GM19099 (cell line): ENCODE measurements around the gene PSD4.

ENCODE experiments used
- POLR2A ChIP-seq: IDR thresholded peaks from 3 replicates; pipeline ENCODE4 v1.6.1; 2011; ENCODE audit warnings: low read depth; ENCODE audit not compliant: insufficient read length; ENCODE audit errors: extremely low read depth

Gene PSD4

DNA sequence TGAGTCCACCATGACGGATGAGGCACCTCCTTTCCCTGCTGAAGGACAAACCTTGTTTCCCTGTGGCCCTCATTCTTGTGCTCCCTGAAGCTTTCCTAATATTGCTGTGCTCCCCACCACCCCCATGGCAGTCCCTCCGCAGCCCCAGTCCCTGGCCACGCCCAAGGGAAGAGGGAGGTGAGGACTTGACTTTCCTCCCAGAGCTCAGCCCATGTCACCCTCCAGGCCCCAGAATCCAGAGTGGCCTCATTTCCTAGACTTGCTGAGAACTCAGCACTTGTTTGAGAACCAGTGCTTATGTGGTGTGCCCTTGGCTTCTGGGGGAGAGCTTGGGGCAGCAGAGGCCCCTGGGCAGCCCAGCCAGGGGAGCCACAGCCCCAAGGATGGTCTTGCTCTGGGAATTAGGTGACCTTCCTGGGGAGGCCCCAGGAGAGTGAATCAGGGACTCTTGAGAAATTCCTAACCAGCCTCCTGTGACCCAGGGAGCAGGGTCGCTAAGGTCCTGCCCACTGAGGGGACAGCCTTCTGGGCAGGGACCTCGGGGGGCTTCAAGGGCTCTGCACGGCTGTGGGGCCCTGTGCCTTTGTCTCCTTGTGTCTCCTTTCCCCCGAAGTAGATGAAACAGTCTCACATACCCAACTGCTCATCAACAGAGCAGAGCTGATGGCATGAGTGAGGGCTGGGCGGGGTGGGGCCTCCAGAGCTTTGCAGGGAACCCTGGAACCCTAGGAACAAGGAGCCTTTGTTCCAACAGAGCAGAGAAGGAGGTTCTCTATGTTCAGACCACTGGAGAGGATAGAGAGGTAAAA, 27.9 kb downstream of the PSD4 start:
- TF ChIP-seq POLR2A: no peak

- TF ChIP-seq POLR2A: no peak
Observed at GRCh38 chr2:113202305-113203216, 28.8 kb downstream of the PSD4 start.

DNA sequence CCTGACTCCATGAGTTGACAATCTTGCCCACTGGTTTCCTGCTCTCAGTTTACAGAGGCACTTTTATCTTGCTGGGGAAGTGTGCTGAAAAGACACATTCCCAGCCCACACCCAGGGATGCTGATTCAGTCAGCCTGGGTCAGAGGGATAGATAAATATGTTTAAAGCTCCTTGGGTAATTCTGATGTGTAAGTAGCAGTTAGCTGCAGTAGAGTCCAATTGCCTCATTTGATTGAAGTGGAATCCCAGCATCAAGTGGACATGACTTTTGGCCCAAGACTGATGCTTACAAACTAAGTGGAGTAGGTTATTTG, 29.4 kb downstream of the PSD4 start:
- TF ChIP-seq POLR2A: no peak

DNA sequence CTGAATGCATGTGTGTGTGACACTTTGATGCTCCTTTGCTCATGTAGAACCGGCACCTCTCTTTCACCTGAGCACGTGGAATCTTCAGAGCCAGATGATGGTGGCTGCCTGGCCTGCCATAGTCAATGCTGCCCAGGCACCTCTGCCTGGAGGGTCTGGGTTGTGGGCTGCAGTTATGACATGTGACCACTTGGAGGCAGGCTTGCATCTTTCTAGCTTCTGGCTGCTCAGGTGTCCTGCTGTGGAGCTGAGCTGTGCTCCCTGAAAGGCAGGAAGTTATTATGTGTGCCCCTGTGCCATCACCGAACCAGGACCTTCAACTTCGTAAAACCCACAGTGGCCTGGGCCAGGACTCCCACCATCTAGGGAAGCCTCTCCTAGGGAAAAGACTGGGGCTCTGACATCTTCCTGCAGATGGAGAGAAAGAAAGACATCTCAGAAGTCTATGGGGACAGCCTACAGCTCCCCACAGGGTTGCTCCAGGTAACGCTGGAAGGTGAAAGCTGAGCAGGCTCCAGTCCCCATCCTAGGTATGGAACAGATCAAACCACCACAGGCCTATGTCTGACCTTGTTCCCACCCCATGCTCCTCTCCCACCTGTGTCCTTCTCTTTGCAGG, 30.2 kb downstream of the PSD4 start:
- TF ChIP-seq POLR2A: no peak

DNA sequence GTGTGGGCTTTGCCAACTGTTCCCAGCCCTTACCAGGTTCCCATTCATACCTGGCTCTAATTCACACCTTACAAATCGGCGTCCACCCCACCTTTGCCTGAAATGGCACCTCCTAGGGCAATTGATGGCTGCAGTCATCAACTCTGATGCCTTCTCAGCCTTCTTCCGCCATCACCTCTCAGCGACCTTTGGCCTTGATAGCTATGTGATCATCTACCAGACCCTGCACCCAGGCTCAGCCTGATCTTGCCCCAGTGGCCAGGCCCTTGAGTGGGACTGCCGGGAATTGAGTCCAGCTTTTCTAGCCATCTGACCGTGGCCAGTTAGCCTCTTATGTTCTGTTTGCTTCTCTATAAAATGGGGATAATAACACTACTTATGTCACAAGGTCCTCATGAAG, 32.5 kb downstream of the PSD4 start:
- TF ChIP-seq POLR2A: no peak

DNA sequence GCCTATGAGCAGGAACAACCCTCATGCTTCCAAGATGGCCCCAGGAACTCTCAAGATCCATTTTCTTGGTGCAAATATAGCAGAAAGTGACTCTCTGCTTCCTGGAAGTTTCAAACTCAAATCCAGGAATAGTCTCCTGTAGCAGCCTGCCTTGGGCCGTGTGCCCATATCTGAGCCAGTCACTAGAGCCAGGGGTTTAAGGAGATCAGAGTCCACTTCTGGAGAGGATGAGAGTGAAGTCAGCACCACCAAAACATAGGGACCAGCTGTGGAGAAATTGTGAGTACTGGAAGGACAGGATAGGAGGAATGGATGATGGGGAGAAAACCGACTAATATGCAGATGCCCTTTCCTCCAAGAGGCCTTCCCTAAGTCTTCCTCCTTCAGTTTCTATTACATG, 33.2 kb downstream of the PSD4 start:
- TF ChIP-seq POLR2A: no peak

- no peak for TF ChIP-seq POLR2A
Observed at GRCh38 chr2:113208396-113208795, 34.6 kb downstream of the PSD4 start.

DNA sequence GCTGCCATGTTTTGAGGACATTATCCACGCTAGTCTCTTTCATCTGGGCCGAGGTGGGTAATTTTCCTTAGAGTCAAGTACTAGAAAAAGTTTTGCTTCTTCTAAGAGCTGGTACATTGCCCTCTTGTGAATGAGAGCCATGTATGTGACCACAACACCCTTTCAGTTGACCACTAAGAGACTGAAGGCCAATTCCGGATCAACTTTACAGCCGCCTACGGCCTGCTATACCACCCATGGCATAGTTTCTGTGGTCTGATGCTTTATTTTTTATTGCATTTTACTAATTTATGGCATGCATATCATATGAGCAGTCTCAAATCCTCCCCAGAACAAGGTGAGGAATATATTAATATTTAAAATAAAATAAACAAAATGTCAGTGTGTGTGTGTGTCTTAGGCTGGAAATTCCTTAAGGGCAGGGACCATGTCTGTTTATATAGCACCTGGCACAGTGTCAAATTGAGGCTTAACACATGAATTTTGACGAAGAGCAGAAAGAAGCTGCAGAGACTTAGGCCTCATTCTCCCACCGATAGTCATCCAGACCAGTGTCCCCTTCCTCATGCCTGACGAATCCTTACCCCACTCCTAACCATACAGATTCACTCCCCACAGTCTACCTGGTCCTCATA, 35.4 kb downstream of the PSD4 start:
- no peak for TF ChIP-seq POLR2A

DNA sequence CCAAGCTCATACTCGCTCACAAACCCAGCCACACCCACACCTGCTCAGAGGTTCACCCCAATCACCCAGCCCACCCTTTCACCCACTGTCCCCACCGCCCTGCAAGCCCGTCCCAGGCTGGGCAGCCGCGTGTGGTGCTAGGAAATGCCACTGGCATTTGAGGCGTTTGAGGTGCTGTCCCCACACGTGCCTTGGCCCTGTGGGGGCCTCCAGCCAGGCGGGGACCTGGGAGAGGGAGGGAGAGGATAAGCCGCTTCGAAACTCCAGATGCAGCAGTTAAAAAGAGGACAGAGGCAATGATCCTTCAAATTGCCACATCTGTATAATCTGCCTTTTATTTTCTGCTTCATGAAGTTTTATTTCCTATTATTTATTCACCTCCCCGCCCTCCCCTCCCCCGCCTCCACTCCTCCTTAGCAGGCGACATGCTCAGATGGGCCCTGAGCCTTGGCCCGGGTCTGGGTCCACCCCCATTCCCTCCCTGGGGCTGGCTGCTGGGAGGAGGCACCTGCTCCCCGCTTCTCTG, 35.9 kb downstream of the PSD4 start:
- TF ChIP-seq POLR2A: no peak

DNA sequence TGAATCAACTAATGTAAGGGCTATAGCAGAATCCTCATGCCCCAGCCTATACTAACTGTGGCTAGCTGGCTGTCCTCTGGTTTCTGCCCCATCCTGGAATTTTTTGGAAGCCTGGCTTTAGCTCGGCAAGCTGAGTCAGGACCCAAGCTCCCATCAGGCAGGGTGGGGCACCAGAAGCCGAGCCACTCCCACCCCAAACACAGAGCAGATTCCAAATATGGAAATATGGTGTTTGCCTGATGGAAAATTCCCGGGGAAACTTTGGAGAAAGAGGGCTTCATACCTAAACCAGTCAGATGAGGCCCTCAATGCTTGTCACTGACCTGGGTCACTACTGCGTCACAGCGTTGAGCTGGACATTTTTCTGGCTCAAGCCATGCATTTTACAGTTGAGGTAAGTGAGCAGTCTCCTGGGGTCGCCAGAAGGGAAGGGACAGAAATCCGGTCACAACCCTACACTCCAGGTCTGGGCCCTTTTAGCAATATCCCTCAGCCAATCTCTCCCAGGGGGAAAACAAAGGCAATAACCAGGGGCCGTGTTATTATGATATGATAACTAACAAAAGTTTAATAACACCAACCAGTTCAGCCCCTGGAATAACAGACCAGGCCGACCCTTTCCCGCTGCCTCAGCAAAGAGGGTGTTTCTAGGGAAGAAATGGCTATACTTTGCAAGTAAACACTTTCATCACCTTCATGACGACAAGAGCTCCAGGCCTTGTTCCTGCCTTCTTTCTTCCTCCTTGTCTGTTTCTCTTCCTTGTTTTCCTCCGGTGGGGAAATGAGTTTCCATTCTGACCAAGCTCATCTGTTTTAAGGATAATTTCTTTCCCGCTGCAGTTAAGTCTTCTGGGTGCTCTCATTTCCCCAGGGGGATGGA, 37.7 kb downstream of the PSD4 start:
- TF ChIP-seq POLR2A: no peak

- no peak for TF ChIP-seq POLR2A
Observed at GRCh38 chr2:113212245-113213060, 38.7 kb downstream of the PSD4 start.

DNA sequence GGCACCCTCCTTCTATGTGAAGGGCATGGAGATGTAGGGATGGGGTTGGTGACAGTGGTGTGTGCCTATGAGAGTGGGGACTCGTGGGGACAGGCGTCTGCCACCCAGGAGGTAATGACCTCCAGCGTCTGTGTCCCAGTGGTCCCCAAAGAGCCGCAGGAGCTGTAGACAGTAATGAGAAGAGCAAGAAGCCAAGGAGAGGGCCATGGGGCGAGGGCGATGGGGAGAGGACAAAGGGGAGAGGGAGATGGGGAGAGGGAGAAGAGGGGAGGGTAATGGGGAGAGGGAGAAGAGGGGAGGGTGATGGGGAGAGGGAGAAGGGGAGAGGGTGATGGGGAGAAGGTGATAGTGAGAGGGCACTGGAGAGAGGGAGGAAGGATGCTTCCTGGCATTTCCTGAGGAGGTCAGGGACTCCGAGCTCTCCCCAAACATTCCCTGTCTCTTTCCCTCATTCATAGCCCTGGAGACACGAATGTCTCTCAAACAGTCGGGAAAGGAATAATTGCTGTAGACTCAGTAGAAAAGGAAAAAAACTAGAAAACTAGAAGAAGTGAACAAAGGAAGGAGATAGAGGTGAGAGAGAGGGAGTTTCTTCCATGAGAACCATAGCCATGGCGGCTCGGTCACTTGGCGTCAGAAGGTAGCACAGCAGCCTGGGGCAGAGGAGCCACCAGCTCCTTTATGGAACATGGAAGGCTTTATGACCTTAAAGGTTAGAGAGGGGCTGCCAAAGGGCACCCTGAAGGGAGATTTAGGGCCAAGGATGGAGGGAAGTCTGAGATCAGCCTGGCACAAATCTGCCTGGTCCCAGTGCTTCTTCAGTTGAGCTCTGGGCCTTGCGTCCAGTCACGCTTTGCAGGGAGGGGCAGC, 39.5 kb downstream of the PSD4 start:
- TF ChIP-seq POLR2A: no peak
